Hepatocyte (in vitro differentiated cells): ENCODE results near the gene PTPRK.

Source experiments
- EZH2 ChIP-seq: fragments of 200-600 bp; sonication (generic); IDR thresholded peaks from 2 replicates; pipeline ENCODE4 v1.6.1; 2016; ENCODE audit warnings: antibody characterized with exemption, mild to moderate bottlenecking, borderline replicate concordance
- TF ChIP-seq, protein P1 (sequence below): fragments of 200-600 bp; sonication (generic); IDR thresholded peaks from 2 replicates; pipeline ENCODE4 v1.5.1; 2016; ENCODE audit warnings: antibody characterized with exemption, mild to moderate bottlenecking; ENCODE audit not compliant: poor library complexity

DNA sequence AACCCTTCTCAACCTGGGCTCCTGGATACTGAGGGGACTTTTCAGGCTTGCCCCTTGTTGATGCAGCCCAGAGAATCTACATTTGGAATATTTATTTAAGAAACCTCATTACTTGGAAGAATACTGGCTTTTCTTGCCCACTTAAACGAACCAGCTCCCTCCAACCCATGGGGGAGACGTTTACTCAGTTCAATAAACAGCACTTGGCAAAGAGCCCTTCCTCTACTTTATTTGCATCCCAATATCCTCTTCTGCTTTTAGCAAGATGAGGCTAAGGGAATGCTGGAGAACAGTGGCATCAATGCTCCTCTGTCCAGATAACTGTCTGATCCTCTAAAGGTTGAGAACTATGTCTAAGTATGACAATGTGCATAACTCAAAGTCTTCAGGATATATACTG is 22.2 kb downstream of the PTPRK start:
- no peak for TF ChIP-seq EZH2
- TF ChIP-seq, protein P1, sequence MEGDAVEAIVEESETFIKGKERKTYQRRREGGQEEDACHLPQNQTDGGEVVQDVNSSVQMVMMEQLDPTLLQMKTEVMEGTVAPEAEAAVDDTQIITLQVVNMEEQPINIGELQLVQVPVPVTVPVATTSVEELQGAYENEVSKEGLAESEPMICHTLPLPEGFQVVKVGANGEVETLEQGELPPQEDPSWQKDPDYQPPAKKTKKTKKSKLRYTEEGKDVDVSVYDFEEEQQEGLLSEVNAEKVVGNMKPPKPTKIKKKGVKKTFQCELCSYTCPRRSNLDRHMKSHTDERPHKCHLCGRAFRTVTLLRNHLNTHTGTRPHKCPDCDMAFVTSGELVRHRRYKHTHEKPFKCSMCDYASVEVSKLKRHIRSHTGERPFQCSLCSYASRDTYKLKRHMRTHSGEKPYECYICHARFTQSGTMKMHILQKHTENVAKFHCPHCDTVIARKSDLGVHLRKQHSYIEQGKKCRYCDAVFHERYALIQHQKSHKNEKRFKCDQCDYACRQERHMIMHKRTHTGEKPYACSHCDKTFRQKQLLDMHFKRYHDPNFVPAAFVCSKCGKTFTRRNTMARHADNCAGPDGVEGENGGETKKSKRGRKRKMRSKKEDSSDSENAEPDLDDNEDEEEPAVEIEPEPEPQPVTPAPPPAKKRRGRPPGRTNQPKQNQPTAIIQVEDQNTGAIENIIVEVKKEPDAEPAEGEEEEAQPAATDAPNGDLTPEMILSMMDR = no peak
